Neutrophil (primary cell): Measurements from ENCODE around the gene TAB2.
A peak's percentile ranks its signal among the peaks of the same experiment; 100 is the strongest.
"Not testable (repeated sequence)": the region's sequence is repeated elsewhere in the genome, so short reads cannot be mapped to it uniquely, and the experiment has no call there.

ENCODE experiments used
- H3K27ac ChIP-seq: fragments of 200-600 bp; sonication (generic); 2 replicates; pipeline ENCODE4 v1.5.1; 2016; ENCODE audit warnings: mild to moderate bottlenecking, moderate library complexity
- H3K27me3 ChIP-seq: fragments of 200-600 bp; sonication (generic); 2 replicates; pipeline ENCODE4 v1.6.0; 2016; ENCODE audit warnings: mild to moderate bottlenecking
- H3K36me3 ChIP-seq: fragments of 200-600 bp; sonication (generic); 2 replicates; pipeline ENCODE4 v1.5.1; 2017
- H3K4me1 ChIP-seq, 2 experiments: fragments of 200-600 bp in 1 of 2; sonication (generic) in 1 of 2; 1 replicate in 1 of 2; 2 replicates in 1 of 2; pipeline versions ENCODE4 v1.5.1 to v1.6.1; 2013 to 2016; ENCODE audit warnings: low read depth in 1 of 2, low read length in 1 of 2, mild to moderate bottlenecking in 1 of 2, moderate library complexity in 1 of 2; ENCODE audit not compliant: control insufficient read depth in 1 of 2, insufficient read depth in 1 of 2
- H3K4me3 ChIP-seq, 2 experiments: fragments of 200-600 bp in 1 of 2; sonication (generic) in 1 of 2; 1 replicate in 1 of 2; 2 replicates in 1 of 2; pipeline ENCODE4 v1.5.1; 2013 to 2016; ENCODE audit warnings: low read depth in 1 of 2, low read length in 1 of 2, mild to moderate bottlenecking in 1 of 2, moderate library complexity in 1 of 2
- H3K9me3 ChIP-seq: fragments of 200-600 bp; sonication (generic); 2 replicates; pipeline ENCODE4 v1.5.1; 2016
- CTCF ChIP-seq: fragments of 200-600 bp; sonication (generic); IDR thresholded peaks from 2 replicates; pipeline ENCODE4 v1.5.1; 2016; ENCODE audit warnings: antibody characterized with exemption

TAB2 gene

DNA sequence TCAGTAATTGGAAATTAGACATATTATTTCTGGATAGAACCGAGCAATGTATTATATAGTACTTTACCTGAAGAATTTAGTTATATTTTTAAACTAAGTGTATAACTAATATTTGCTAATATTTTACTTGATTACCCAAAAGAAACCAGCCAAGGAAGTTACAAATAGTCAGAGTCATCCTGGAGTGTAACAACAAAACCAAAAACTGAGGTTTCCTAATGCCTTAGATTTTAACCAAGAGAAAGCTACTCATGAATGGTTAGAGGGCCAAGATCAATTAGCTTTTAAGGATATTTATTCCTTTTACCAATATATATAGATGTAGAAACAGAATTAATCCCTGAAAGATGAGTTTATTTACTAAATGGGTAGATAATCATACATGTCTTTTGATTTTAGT lies 26.0 kb downstream of the TAB2 start:
- no peaks in the 10 kb centered on the region for H3K27me3 ChIP-seq
- H3K27ac ChIP-seq, result peak overlapping the region; percentile 78
- no peaks in the 10 kb centered on the region for H3K9me3 ChIP-seq
- peak overlapping the region; percentile 35 to 36 for H3K4me3 ChIP-seq
- H3K4me1 ChIP-seq, result peaks cover 48 to 72% of the 10 kb centered on the region in 2 experiments
- TF ChIP-seq CTCF, result no peak
- H3K36me3 ChIP-seq, result peaks cover 5% of the 10 kb centered on the region

- Histone ChIP-seq H3K4me3 (no peak overlapping the region), H3K4me1 (peaks cover 51 to 72% of the 10 kb centered on the region in 2 experiments), H3K27me3 (no peaks in the 10 kb centered on the region), H3K36me3 (peaks cover 5% of the 10 kb centered on the region), H3K9me3 (no peaks in the 10 kb centered on the region), H3K27ac (no peak overlapping the region)
- TF ChIP-seq CTCF, result no peak
Measured at GRCh38 chr6:149346078-149346477, 28.6 kb downstream of the TAB2 start.

GRCh38 chr6:149347067-149347466 lies 29.6 kb downstream of the TAB2 start:
- no peak overlapping the region for H3K27ac ChIP-seq
- H3K36me3 ChIP-seq, result peaks cover 5% of the 10 kb centered on the region
- H3K4me1 ChIP-seq, result peaks cover 49 to 72% of the 10 kb centered on the region in 2 experiments
- no peaks in the 10 kb centered on the region for H3K27me3 ChIP-seq
- no peak overlapping the region for H3K4me3 ChIP-seq
- no peaks in the 10 kb centered on the region for H3K9me3 ChIP-seq
- TF ChIP-seq CTCF, result no peak

DNA sequence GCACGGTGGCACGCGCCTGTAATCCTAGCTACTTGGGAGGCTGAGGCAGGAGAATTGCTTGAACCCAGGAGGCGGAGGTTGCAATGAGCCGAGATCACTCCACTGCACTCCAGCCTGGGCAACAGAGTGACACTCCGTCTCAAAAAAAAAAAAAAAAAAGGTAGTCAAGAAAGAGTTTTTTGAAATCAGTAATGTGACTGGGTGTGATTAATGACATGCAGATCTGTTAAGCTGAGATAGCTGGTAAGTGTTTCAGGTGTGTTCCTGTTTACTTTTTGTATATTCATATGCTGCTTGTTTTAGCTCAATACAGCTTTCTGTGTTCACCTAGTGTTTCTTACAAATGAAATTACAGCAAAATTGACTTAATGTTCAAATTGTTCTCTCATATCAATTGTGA lies 31.8 kb downstream of the TAB2 start:
- Histone ChIP-seq H3K27ac (peak overlapping the region; percentile 17), H3K4me1 (peaks cover 26 to 51% of the 10 kb centered on the region in 2 experiments)
- H3K27me3 ChIP-seq, H3K9me3 ChIP-seq, H3K36me3 ChIP-seq, H3K4me3 ChIP-seq: not testable (repeated sequence)

DNA sequence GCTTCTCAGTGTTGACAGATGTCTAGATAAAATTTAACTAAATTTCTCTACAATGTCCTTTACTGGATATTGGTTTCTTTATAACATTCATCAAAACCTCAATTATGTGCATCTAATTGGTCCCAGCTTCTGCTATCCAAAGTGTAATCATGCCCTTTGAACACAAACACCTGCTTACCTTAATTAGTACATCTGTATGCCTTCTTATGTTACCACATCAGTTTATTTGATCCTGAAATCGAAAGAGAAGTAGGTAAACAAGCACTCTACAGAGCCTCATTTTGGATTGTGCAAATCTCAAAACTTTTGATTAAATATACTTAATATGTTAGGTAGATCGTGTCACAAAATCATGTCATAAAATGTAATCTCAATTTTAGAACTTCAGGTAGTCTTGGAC lies 36.5 kb downstream of the TAB2 start:
- H3K4me3 ChIP-seq, result no peak overlapping the region
- no peak for TF ChIP-seq CTCF
- no peaks in the 10 kb centered on the region for H3K9me3 ChIP-seq
- peak overlapping the region; percentile 26 for H3K27ac ChIP-seq
- H3K4me1 ChIP-seq, result peaks cover 21 to 32% of the 10 kb centered on the region in 2 experiments
- no peaks in the 10 kb centered on the region for H3K36me3 ChIP-seq
- H3K27me3 ChIP-seq, result no peaks in the 10 kb centered on the region

GRCh38 chr6:149356081-149356750 lies 38.7 kb downstream of the TAB2 start:
- H3K36me3 ChIP-seq, result no peaks in the 10 kb centered on the region
- H3K4me1 ChIP-seq, result peaks cover 30 to 40% of the 10 kb centered on the region in 2 experiments
- H3K4me3 ChIP-seq, result no peak overlapping the region
- H3K9me3 ChIP-seq, result no peaks in the 10 kb centered on the region
- TF ChIP-seq CTCF, result no peak
- no peaks in the 10 kb centered on the region for H3K27me3 ChIP-seq
- no peak overlapping the region for H3K27ac ChIP-seq
